Stimulated activated CD8-positive, alpha-beta memory T cell treated with anti-CD3 and anti-CD28 coated beads, Interleukin-15, amount 100 ng/mL, for 48 hours (primary cell): Measurements from ENCODE around the gene ITGA3.

ENCODE experiments used
- DNase-seq, 2 donors: peaks; one replicate each; pipeline ENCODE4 v3.0.0-alpha.2; 2020; ENCODE audit warnings: low read depth in 2 of 2

The ITGA3 gene

DNA sequence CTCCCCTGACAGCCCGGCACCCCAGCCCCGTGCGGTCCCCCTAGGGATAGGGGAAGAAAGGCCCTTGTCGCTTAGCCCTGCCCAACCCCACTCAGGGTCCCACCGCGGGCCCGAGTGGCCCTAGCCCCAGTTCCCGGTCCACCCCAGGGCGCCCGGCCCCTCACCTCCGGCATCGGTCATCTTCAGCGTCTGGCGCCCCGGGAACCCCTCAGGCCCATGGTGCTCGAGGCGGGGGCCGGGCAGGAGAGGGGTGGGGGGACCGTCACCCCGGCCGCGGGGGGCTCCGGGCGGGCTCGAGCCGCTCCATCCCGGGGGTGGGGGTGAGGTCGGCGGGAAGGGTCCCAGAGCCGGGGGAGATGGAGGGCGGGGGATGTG lies 73.4 kb downstream of the ITGA3 start:
- DNase-seq, result no peak

DNA sequence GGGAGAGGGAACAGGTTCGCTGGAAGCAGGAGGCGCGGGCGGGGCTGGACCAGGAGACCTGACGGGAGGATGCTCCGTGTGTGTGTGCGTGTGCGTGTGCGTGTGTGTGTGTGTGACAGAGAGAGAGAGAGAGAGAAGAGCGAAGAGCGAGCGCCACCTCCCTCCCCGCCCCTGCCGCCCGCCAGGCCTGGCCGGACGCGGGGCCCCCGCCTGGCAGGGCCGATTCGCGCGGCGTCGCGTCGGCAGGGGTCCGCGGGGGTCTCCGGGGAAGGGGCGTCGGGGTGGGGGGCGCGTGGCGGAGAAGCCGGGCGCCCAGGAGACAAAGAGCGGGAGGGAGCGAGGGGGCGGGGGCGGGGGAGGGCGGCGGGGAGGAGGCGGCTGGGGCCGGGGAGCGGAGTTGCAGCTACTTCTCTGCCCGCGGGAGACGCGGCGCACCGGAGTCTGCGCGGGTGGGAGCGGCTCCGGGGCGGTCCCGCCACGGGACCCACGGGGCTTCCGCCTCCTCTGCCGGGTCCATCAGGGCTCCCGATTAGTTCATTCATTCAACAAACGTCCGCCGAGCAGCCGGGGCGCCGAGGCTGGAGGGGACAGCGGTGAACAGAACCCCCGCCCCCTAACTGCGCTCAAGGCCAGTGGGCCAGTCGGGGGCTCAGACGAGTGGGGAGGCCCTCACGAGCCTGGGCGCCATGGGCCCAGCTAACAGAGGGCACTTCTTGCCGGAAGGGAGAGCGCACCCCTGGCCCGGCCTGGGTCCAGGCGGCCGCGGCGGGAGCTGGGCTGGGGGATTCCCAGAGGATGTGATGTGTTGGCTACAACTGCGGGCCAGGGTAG lies 74.0 kb downstream of the ITGA3 start, which contains the start of gene SAMD14:
Gene SAMD14, minus strand, starts transcription at position 433 of the 831 bp plus-strand sequence. CDS start 5,201 bp downstream, outside the sequence.
- no peak for DNase-seq

DNA sequence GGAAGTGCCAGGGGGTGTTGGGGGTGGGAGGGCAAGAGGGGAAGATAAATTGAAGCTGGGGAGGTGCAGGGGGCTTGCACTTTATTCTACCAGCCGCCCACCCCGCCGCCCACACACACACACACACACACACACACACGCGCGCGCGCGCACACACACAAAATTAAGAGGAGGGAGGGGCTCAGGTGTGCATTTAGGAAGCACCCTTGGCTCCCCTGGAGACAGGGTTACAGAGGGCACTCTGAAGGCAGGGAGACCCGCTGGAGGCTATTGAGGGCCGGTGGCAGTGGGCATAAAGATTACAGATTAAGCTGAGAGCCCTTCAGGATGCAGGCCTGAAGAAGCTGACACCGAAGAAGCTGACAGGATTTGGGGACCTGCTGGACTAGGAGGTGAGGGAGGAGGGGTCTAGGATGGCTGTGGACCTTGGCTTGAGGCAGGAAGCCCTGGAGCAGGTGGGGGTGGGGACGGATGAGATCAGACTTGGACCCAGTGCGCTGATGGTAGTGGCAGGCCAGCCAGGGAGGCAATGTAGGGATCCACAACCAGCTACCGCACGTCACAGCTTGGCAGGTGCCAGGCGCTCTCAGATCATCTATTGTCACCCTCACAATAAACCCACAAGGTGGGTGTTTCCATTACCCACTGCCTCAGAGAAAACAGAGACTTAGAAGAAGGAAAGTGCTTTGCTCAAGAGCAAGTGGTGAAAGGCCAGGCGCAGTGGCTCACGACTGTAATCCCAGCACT lies 74.8 kb downstream of the ITGA3 start:
- no peak for DNase-seq

DNA sequence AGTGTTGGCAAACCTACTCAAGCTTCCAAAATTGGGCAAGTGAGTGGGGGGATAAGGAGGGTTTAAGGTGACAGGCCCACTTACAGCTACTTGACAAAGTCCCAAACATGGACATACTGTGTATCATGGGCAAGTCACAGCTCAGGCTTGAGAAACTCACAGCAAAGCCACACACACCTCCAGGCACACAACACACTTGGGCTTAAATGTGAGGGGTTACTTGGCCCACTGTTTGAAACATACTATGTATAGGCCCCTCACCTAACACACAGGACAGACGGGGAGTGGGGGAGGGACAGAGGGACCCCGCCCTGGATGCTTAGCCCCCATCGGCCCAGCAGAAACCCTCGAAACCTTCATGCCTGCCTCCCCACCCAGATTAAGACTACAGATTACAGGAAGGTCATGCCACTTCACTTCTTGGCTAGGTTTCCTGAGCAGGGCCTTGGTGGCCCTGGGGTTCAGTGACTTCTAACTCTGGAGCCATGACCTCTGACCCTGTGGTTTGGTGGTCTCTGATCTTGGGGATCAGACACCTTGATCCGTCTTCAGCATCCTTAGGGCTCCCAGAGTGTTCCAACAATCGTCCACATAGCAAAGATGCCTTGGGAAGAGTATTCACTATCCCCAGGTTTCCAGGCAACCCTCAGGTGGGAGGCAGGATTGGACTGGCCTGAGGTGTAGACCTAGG lies 76.3 kb downstream of the ITGA3 start:
- no peak for DNase-seq

DNA sequence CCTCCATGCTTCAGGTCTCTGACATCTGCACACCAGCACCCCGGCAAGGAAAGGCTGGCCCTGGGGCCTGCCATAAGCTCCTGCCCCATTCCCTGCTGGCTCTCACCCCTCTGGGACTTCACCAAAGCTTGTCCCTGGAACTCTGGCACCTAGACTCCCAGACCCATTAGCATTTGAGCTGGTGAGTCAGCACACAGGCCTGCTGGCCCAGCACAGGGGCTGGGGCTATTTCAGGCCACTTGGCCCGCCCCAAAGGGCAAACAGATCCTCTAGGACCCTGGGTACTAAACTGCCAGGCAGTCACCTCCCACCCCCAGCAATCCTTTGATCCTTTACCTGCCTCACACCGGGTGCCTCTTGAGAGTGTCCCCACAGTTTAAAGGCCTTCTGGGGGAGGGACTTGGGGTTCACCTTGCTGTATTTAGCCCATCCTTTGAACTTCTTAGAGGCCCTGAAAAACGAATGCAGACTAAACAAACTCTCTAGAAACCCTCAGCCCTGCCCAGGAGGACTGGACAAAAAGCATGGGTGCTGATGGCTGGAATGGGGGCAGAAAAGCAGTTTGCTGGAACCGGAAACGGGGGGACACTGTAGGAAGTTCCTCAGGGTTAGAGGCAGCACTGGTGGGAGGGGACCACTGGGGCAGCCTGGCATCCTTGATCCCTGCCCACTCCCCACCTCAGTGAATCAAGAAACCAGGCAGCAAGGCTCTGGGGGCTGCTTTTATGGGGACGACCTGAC lies 77.3 kb downstream of the ITGA3 start:
- DNase-seq, result no peak

DNA sequence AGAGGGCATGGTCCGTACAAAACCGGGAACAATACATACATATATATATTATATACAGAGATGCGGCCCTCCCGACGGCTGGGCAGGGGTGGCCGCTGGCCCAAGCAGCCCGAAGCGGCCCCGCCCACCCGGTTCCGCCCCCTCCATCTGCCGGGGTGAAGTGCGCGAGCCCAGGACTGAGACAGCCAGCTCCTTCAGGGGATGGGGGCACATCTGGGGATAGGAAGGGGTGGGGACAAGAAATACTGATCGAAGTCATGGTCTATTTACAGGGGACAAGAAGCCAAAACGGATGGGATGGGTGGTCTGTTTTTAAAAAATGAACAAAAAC lies 77.8 kb downstream of the ITGA3 start:
- DNase-seq, result no peak

DNA sequence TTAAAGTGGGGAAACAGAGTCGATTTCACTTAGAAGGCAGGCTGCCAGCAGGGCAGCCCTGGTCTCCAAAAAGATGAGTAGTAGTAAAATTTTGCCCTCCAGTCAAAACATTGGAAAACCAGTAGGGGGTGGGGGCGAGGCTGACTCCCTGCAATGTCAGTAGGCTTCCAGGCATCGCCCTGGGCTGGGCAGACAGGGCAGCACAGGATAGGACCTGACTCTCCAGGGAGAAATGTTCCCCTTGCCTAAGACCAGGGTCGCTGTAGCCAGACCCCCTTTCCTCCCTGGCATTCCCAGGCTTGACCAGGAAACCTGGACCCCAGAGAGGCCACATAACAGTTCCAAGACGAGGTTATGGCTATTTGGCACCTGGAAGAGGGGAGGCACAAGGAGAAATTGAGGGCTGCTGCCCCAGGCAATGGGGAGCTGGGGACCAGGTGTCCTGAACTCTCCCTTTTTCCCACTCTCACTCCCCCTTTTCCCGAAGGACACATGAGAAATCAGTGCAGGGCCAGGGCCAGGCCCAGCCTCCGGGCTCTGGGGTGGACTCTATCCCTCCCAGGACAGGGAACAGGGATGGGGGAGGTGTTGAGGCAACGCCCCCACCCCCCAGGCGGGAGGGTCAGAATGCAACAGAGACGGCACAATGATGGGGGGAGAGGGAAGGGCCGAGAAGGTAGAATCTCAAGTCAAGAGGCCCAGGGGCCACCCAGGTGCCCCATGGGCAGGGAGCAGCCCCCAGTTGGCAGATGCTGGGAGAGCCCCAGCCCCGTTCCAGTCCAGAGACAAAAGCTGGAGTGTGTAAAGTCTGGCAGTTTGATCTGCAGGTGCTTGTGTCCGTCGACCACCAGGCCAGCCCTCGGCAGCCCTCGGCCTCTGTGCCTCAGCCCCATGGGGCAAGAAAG lies 78.5 kb downstream of the ITGA3 start:
- DNase-seq, result no peak

DNA sequence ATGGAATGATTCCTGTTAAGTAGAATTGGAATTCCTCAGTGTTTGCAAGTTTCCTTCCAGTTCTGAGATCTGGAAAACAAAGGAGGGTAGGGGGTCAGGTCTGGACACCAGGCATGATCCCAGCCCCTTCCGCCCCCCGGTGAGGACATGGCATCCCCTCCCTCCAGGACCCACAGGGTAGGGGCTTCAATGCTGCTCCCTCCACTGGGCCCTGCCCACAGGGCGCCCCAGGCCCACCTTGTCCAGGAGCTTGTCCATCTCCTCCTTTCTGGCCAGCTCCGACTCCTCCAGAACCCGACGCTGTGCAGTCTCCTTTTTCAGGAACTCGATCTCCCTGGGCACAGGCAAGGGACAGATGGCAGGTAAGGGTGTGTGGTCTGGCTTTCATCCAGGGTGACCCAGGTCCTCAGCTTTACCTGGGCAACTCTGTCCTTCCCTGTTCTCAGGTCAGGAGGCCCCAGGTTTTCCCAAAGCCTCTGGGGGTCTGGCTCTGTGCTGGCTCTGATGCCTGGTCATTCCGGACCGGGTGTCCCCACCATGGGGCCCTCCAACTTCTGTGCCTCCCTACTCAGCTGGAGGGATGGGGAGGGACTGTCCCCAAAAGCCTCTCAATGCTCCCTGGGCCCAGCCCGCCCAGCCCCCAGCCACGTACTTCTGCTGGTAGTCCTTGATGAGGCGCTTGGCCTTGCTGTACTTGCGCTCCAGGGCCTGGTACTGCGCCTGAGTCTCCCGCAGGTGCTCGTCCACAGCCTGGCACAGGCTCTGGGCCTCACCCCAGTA lies 79.6 kb downstream of the ITGA3 start:
- no peak for DNase-seq

DNA sequence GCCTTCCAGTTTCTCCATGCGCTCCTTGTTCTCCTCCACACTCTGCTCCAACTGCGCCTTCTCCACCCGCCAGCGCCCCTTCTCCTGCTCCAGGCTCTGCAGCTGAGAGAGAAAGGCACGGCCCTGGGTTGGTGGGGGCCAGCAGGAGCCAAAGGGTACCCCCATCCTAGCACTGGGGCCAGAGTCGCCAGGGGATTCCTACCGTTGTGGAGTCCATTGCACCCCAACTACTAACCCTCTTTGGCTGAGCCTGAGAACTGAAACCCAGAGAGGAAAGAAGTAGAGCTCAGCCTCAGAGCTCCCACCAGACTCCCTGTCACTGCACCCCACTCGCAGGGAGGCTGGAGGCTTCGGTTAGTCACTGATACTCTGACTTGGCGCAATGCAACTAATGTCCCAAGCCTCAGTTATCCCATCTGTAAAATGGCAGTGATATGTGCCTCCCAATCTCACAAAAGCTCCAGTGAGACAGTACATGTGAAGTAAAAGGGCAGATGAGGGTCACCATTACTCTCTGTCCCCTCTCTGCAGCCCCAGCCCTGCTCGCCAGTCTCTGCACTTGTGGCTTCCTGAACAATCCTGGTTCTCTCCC lies 80.3 kb downstream of the ITGA3 start:
- no peak for DNase-seq

DNA sequence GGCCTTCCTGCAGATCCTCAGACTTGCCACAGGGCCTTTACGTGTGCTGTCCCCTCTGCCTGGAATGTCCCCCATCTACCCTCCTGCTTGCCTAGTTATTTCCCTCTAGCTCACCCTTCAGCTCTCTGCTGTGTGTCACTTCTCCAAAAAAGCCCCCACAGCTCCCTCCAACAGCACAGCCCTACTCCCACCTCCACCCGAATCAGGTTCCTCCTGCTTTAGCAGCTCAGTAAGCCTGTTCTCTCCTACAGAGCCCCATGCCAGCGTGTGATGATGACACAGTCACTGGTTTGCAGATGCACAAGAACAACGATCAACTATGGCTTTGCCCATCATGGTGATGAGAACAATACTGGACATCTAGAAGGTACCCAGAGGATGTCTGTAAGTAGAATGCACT lies 81.1 kb downstream of the ITGA3 start:
- no peak for DNase-seq

DNA sequence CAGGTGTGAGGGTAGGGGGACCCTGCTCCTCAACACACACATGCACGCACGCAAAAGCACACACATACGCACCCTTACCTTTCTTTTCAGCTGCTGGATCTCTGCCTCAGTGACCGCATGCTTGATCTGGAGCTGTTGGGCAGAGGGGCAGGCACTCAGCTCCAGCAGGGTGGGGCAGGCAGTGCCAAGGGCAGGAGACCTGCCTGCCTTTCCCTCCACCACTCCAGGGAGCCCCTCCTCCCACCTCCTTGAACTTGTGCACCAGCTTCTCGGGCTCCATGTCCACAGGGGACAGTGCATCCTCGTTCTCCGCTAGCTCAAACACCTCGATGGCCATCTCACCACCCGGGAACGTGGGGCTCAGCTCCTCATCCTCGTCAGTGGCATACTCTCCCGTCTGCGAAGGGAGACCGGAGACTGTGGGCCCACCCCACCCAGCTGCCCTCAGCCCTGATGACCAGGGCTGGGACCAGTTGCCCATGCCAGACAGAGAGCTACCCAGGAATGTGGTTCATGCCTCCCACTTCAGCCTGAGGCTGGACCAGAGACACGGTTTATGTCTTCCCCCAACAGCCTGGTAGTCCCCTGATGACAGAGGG lies 83.4 kb downstream of the ITGA3 start:
- no peak for DNase-seq
